Astrocyte (in vitro differentiated cells and primary cell): ENCODE measurements around the gene C19orf85.

ENCODE experiments used
- CTCF ChIP-seq: IDR thresholded peaks from 2 replicates; pipeline ENCODE4 v1.5.1; 2011; ENCODE audit warnings: low read depth, mild to moderate bottlenecking, inconsistent platforms, low read length, moderate library complexity; ENCODE audit not compliant: insufficient read depth
- EZH2 ChIP-seq: IDR thresholded peaks from 2 replicates; pipeline ENCODE4 v1.6.1; 2012; ENCODE audit warnings: mild to moderate bottlenecking, low read length, inconsistent platforms; ENCODE audit not compliant: insufficient read depth

- no peak for TF ChIP-seq CTCF
- no peak for TF ChIP-seq EZH2
Observed at GRCh38 chr19:55452749-55453346, 11.7 kb downstream of the C19orf85 start.
